Measurements from ENCODE around the gene OPN3.
A peak's percentile ranks its signal among the peaks of the same experiment; 100 is the strongest.
"Not testable (repeated sequence)": the region's sequence is repeated elsewhere in the genome, so short reads cannot be mapped to it uniquely, and the experiment has no call there.

Gene OPN3

GRCh38 chr1:241640149-241640866 lies at the start of gene OPN3, which contains the start of gene CHML:
Gene OPN3, minus strand, starts transcription at chr1:241640369. Its CDS starts 115 bp downstream, at chr1:241640254.
Gene CHML, minus strand, starts transcription at chr1:241640369. Its CDS starts 4,603 bp downstream, at chr1:241635766.
- H3K27ac ChIP-seq = no peak within 1 kb of the TSS

GRCh38 chr1:241688940-241689368 lies 48.8 kb upstream of the OPN3 start:
- H3K36me3 ChIP-seq (ENCODE audit: insufficient read depth, low read length) = no peaks in the 10 kb centered on the region
- H3K9ac ChIP-seq (ENCODE audit: insufficient read length) = no peak overlapping the region
- no peaks in the 10 kb centered on the region for H3K9me3 ChIP-seq (ENCODE audit: low read depth, low read length)
- no peak overlapping the region for H3K27ac ChIP-seq
- no peak for TF ChIP-seq EZH2 (IDR thresholded peaks at IDR 0.05)
- TF ChIP-seq FOXP2 (optimal IDR thresholded peaks at IDR 0.05; ENCODE audit: control extremely low read depth, extremely low read length, insufficient read depth) = no peak
- TF ChIP-seq POLR2AphosphoS5 (IDR thresholded peaks at IDR 0.05; ENCODE audit: borderline replicate concordance, low read depth, low read length) = no peak
- no peak for DNase-seq (ENCODE audit: low read depth, low spot score)
- no peak overlapping the region for H3K4me3 ChIP-seq

More at GRCh38 chr1:241640149-241640866, at the start of gene OPN3, which contains the start of gene CHML:
- DNase-seq (ENCODE audit: low read depth, low spot score) = peak; percentile 20
- H3K36me3 ChIP-seq (ENCODE audit: insufficient read depth, low read length) = peaks cover 20% of the 10 kb centered on the region
- H3K4me3 ChIP-seq = peak within 1 kb of the TSS; percentile 90
- no peaks in the 10 kb centered on the region for H3K9me3 ChIP-seq (ENCODE audit: low read depth, low read length)
- peak within 1 kb of the TSS; percentile 84 for H3K9ac ChIP-seq (ENCODE audit: insufficient read length)
- TF ChIP-seq POLR2AphosphoS5 (IDR thresholded peaks at IDR 0.05; ENCODE audit: borderline replicate concordance, low read depth, low read length) (peak; percentile 50; the same call in 1 of the 2 replicates), FOXP2 (optimal IDR thresholded peaks at IDR 0.05; ENCODE audit: control extremely low read depth, extremely low read length, insufficient read depth) (no peak), EZH2 (IDR thresholded peaks at IDR 0.05) (no peak)

GRCh38 chr1:241684108-241684507 lies 43.9 kb upstream of the OPN3 start:
- no peak overlapping the region for H3K27ac ChIP-seq
- no peaks in the 10 kb centered on the region for H3K9me3 ChIP-seq (ENCODE audit: low read depth, low read length)
- no peak for DNase-seq (ENCODE audit: low read depth, low spot score)
- no peaks in the 10 kb centered on the region for H3K36me3 ChIP-seq (ENCODE audit: insufficient read depth, low read length)
- no peak for TF ChIP-seq FOXP2 (optimal IDR thresholded peaks at IDR 0.05; ENCODE audit: control extremely low read depth, extremely low read length, insufficient read depth)
- TF ChIP-seq EZH2 (IDR thresholded peaks at IDR 0.05) = no peak
- TF ChIP-seq POLR2AphosphoS5 (IDR thresholded peaks at IDR 0.05; ENCODE audit: borderline replicate concordance, low read depth, low read length) = no peak
- H3K9ac ChIP-seq (ENCODE audit: insufficient read length) = no peak overlapping the region
- H3K4me3 ChIP-seq = no peak overlapping the region

GRCh38 chr1:241682921-241683320 lies 42.8 kb upstream of the OPN3 start:
- no peak for DNase-seq (ENCODE audit: low read depth, low spot score)
- Histone ChIP-seq H3K27ac (no peak overlapping the region), H3K9me3 (ENCODE audit: low read depth, low read length) (no peaks in the 10 kb centered on the region), H3K4me3 (no peak overlapping the region), H3K36me3 (ENCODE audit: insufficient read depth, low read length) (no peaks in the 10 kb centered on the region), H3K9ac (ENCODE audit: insufficient read length) (no peak overlapping the region)
- TF ChIP-seq POLR2AphosphoS5 (IDR thresholded peaks at IDR 0.05; ENCODE audit: borderline replicate concordance, low read depth, low read length) (no peak), EZH2 (IDR thresholded peaks at IDR 0.05) (no peak), FOXP2 (optimal IDR thresholded peaks at IDR 0.05; ENCODE audit: control extremely low read depth, extremely low read length, insufficient read depth) (no peak)

GRCh38 chr1:241681861-241682448 lies 41.8 kb upstream of the OPN3 start:
- not testable (repeated sequence) for H3K9ac ChIP-seq (ENCODE audit: insufficient read length); H3K36me3 ChIP-seq (ENCODE audit: insufficient read depth, low read length); H3K4me3 ChIP-seq; H3K27ac ChIP-seq; DNase-seq (ENCODE audit: low read depth, low spot score); H3K9me3 ChIP-seq (ENCODE audit: low read depth, low read length)

GRCh38 chr1:241679961-241680360 lies 39.8 kb upstream of the OPN3 start:
- TF ChIP-seq FOXP2 (optimal IDR thresholded peaks at IDR 0.05; ENCODE audit: control extremely low read depth, extremely low read length, insufficient read depth) (no peak), EZH2 (IDR thresholded peaks at IDR 0.05) (no peak), POLR2AphosphoS5 (IDR thresholded peaks at IDR 0.05; ENCODE audit: borderline replicate concordance, low read depth, low read length) (peak; percentile 61; the same call in 1 of the 2 replicates)
- peak; percentile 86 for DNase-seq (ENCODE audit: low read depth, low spot score)
- peak overlapping the region; percentile 88 for H3K27ac ChIP-seq
- H3K9ac ChIP-seq (ENCODE audit: insufficient read length) = peak overlapping the region; percentile 23
- H3K36me3 ChIP-seq (ENCODE audit: insufficient read depth, low read length) = no peaks in the 10 kb centered on the region
- H3K4me3 ChIP-seq = peak overlapping the region; percentile 54
- H3K9me3 ChIP-seq (ENCODE audit: low read depth, low read length) = no peaks in the 10 kb centered on the region

GRCh38 chr1:241679404-241679803 lies 39.2 kb upstream of the OPN3 start:
- peak overlapping the region; percentile 54 for H3K4me3 ChIP-seq
- peak overlapping the region; percentile 23 for H3K9ac ChIP-seq (ENCODE audit: insufficient read length)
- TF ChIP-seq EZH2 (IDR thresholded peaks at IDR 0.05) = no peak
- no peak for TF ChIP-seq FOXP2 (optimal IDR thresholded peaks at IDR 0.05; ENCODE audit: control extremely low read depth, extremely low read length, insufficient read depth)
- TF ChIP-seq POLR2AphosphoS5 (IDR thresholded peaks at IDR 0.05; ENCODE audit: borderline replicate concordance, low read depth, low read length) = no peak
- H3K9me3 ChIP-seq (ENCODE audit: low read depth, low read length) = no peaks in the 10 kb centered on the region
- H3K27ac ChIP-seq = peak overlapping the region; percentile 88
- no peak for DNase-seq (ENCODE audit: low read depth, low spot score)
- H3K36me3 ChIP-seq (ENCODE audit: insufficient read depth, low read length) = no peaks in the 10 kb centered on the region

GRCh38 chr1:241678536-241678935 lies 38.4 kb upstream of the OPN3 start:
- H3K9ac ChIP-seq (ENCODE audit: insufficient read length) = no peak overlapping the region
- 0 out of 2 replicates have a peak overlapping the region, but pooled peaks have one; percentile 42 for H3K4me3 ChIP-seq
- H3K36me3 ChIP-seq (ENCODE audit: insufficient read depth, low read length) = no peaks in the 10 kb centered on the region
- no peaks in the 10 kb centered on the region for H3K9me3 ChIP-seq (ENCODE audit: low read depth, low read length)
- H3K27ac ChIP-seq = peak overlapping the region; percentile 88
- DNase-seq (ENCODE audit: low read depth, low spot score) = no peak
- no peak for TF ChIP-seq FOXP2 (optimal IDR thresholded peaks at IDR 0.05; ENCODE audit: control extremely low read depth, extremely low read length, insufficient read depth)
- TF ChIP-seq EZH2 (IDR thresholded peaks at IDR 0.05) = no peak
- TF ChIP-seq POLR2AphosphoS5 (IDR thresholded peaks at IDR 0.05; ENCODE audit: borderline replicate concordance, low read depth, low read length) = no peak
